Activated CD8-positive, alpha-beta T cell treated with anti-CD3 and anti-CD28 coated beads, Interleukin-2, amount 10 ng/mL, durations not matched to agents 7 days and 5 days (primary cell): ENCODE data around the gene DPY30. TPM values are rescaled to one million over a fixed set of nuclear protein-coding genes. Genes with fewer than 3 reads are reported as not detected.
A peak's percentile ranks its signal among the peaks of the same experiment; 100 is the strongest.

Experiments
- ATAC-seq: fragments of 150-1000 bp; cut with Tn5 transposase; one replicate; pipeline ENCODE4 v1.10.0; 2021; ENCODE audit warnings: moderate library complexity
- CTCF ChIA-PET: fragments of 350-600 bp; sonication (Branson Sonifier 250); formaldehyde crosslinking; loops from one replicate; lab custom pipeline; 2021; ENCODE audit warnings: antibody characterized with exemption; lab: Charles Lee
- POLR2A ChIA-PET: fragments of 350-600 bp; sonication (Branson Sonifier 250); formaldehyde crosslinking; loops from one replicate; lab custom pipeline; 2021; ENCODE audit warnings: antibody characterized with exemption; lab: Charles Lee
- DNase-seq: peaks from one replicate; pipeline ENCODE4 v3.0.0-alpha.2; 2020
- H3K27ac Mint-ChIP-seq: one replicate; pipeline ENCODE4 v1.8.0; 2021; ENCODE audit warnings: mild to moderate bottlenecking, mixed read lengths
- H3K27me3 Mint-ChIP-seq: one replicate; pipeline ENCODE4 v1.8.0; 2021; ENCODE audit warnings: low read depth, mixed read lengths
- H3K36me3 Mint-ChIP-seq: one replicate; pipeline ENCODE4 v1.8.0; 2021; ENCODE audit warnings: low read depth, mixed read lengths
- H3K4me1 Mint-ChIP-seq: one replicate; pipeline ENCODE4 v1.8.0; 2021; ENCODE audit warnings: low read depth, mixed read lengths
- H3K4me3 Mint-ChIP-seq: one replicate; pipeline ENCODE4 v1.8.0; 2021; ENCODE audit warnings: mild to moderate bottlenecking, mixed read lengths
- H3K9me3 Mint-ChIP-seq: one replicate; pipeline ENCODE4 v1.8.0; 2022; ENCODE audit warnings: mixed read lengths; ENCODE audit not compliant: insufficient read depth
- total RNA-seq, 2 experiments: library from RNA; stranded (reverse); gene quantifications; one replicate each; pipeline ENCODE4 v1.2.3, GENCODE V29; 2021

The DPY30 gene
- total RNA-seq, 2 experiments from 2014 or later: 70.0 to 71.3 TPM

GRCh38 chr2:32008805-32009515 lies 30.6 kb downstream of the DPY30 start:
- peaks cover 28% of the 10 kb centered on the region for H3K36me3 Mint-ChIP-seq
- ChIA-PET POLR2A (interaction anchor here (0.7 to 1.8 kb wide), 7 partner anchors 10 to 290 kb away, joined by 3 to 12 read pairs (median 4); partner anchors contain the start of gene DPY30), CTCF (interaction anchor here (0.6 to 2.2 kb wide), 4 partner anchors 13 to 122 kb away, joined by 3 to 10 read pairs (median 6); partner anchors contain the start of gene DPY30)
- peaks cover 53% of the 10 kb centered on the region for H3K4me1 Mint-ChIP-seq
- H3K27me3 Mint-ChIP-seq: no peaks in the 10 kb centered on the region
- ATAC-seq (peak; percentile 1), DNase-seq (no peak)
- H3K9me3 Mint-ChIP-seq: no peaks in the 10 kb centered on the region
- peak overlapping the region; percentile 86 for H3K27ac Mint-ChIP-seq
- H3K4me3 Mint-ChIP-seq: peak overlapping the region; percentile 93

GRCh38 chr2:32007121-32007391 lies 32.5 kb downstream of the DPY30 start:
- no peaks in the 10 kb centered on the region for H3K27me3 Mint-ChIP-seq
- H3K9me3 Mint-ChIP-seq: no peaks in the 10 kb centered on the region
- H3K4me3 Mint-ChIP-seq: no peak overlapping the region
- peaks cover 54% of the 10 kb centered on the region for H3K4me1 Mint-ChIP-seq
- DNase-seq (no peak), ATAC-seq (no peak)
- ChIA-PET CTCF (interaction anchor here (1.5 kb wide), 1 partner anchor 26 kb away, joined by 3 read pairs; no protein-coding TSS in a partner anchor), POLR2A (no interaction called here)
- no peak overlapping the region for H3K27ac Mint-ChIP-seq
- H3K36me3 Mint-ChIP-seq: peaks cover 26% of the 10 kb centered on the region

DNA sequence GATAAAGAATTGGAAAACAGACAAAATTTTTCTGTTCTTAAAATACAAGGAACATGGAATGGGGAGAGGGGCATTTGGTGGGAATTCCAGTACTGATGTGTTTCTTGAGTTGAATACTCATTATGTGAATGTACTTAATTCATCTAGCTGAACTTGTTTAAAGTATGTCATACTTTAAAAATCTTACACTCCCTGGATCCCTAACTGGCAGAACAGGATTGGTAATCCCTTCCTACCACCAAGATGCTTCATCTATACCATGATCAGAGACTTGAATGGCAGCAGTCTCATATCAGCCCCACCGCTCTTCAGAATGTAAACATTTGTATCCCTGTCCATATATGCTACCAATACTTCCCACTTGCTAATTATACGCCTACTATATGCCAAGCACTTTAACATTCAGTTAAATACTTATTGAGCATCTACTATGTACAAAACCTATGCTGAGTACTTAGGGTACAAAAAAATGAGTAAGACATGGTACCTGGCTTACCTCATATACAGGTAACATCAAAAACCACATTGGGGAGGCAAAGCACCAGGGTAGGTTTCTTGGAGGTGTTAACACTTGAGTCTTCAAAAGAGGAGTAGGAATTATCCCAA lies 34.1 kb downstream of the DPY30 start:
- H3K4me1 Mint-ChIP-seq: peaks cover 44% of the 10 kb centered on the region
- H3K9me3 Mint-ChIP-seq: no peaks in the 10 kb centered on the region
- ChIA-PET CTCF (no interaction called here), POLR2A (no interaction called here)
- peaks cover 26% of the 10 kb centered on the region for H3K36me3 Mint-ChIP-seq
- no peaks in the 10 kb centered on the region for H3K27me3 Mint-ChIP-seq
- no peak for ATAC-seq
- H3K27ac Mint-ChIP-seq: no peak overlapping the region
- no peak for DNase-seq
- no peak overlapping the region for H3K4me3 Mint-ChIP-seq

DNA sequence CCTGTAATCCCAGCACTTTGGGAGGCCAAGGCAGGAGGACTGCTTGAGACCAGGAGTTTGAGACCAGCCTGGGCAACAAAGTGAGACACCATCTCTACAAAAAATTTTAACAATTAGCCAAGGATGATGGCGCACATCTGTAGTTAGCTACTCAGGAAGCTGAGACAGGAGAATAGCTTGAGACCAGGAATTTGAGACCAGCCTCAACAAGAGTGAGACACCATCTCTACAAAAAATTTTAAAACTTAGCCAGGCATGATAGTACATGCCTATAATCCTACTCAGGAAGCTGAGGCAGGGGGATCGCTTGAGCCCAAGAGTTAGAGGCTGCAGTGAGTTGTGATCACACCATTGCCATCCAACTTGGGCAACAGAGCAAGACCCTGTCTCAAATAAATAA lies 35.8 kb downstream of the DPY30 start:
- Mint-ChIP-seq H3K9me3 (no peaks in the 10 kb centered on the region), H3K27me3 (no peaks in the 10 kb centered on the region), H3K36me3 (peaks cover 24% of the 10 kb centered on the region), H3K4me1 (peaks cover 50% of the 10 kb centered on the region), H3K27ac (no peak overlapping the region), H3K4me3 (no peak overlapping the region)
- no peak for ATAC-seq
- ChIA-PET CTCF (interaction anchor here (1.2 kb wide), 1 partner anchor 32 kb away, joined by 3 read pairs; no protein-coding TSS in a partner anchor), POLR2A (no interaction called here)
- DNase-seq: no peak

GRCh38 chr2:32002406-32002805 lies 37.2 kb downstream of the DPY30 start:
- ChIA-PET POLR2A (no interaction called here), CTCF (no interaction called here)
- H3K9me3 Mint-ChIP-seq: no peaks in the 10 kb centered on the region
- DNase-seq (no peak), ATAC-seq (no peak)
- H3K27ac Mint-ChIP-seq: no peak overlapping the region
- peaks cover 22% of the 10 kb centered on the region for H3K36me3 Mint-ChIP-seq
- H3K4me1 Mint-ChIP-seq: peaks cover 48% of the 10 kb centered on the region
- no peak overlapping the region for H3K4me3 Mint-ChIP-seq
- H3K27me3 Mint-ChIP-seq: no peaks in the 10 kb centered on the region

DNA sequence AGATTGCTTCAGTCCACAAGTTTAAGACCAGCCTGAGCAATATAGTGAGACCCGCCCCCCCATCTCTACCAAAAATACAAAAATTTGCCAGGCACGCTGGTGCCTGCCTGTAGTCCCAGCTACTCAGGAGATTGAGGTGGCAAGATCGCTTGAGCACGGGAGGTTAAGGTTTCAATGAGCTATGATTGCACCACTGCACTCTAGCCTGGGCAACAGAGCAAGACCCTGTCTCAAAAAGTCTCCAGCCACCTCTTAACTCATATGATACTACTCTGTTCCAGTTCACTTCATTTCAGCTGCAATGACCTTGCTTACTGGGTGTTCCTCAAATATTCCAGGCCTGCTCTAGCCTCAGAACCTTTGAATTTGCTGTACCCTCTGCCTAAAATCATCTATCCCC lies 40.2 kb downstream of the DPY30 start:
- peaks cover 6% of the 10 kb centered on the region for H3K36me3 Mint-ChIP-seq
- ATAC-seq (no peak), DNase-seq (no peak)
- H3K27ac Mint-ChIP-seq: no peak overlapping the region
- ChIA-PET CTCF (no interaction called here), POLR2A (interaction anchor here (0.6 to 1.7 kb wide), 2 partner anchors 9 to 19 kb away, joined by 6 read pairs; no protein-coding TSS in a partner anchor)
- H3K27me3 Mint-ChIP-seq: no peaks in the 10 kb centered on the region
- no peaks in the 10 kb centered on the region for H3K9me3 Mint-ChIP-seq
- peaks cover 36% of the 10 kb centered on the region for H3K4me1 Mint-ChIP-seq
- no peak overlapping the region for H3K4me3 Mint-ChIP-seq

GRCh38 chr2:31998731-31999383 lies 40.7 kb downstream of the DPY30 start:
- no peaks in the 10 kb centered on the region for H3K9me3 Mint-ChIP-seq
- no peak for ATAC-seq
- no peak for DNase-seq
- H3K4me1 Mint-ChIP-seq: peaks cover 32% of the 10 kb centered on the region
- CTCF ChIA-PET: no interaction called here
- H3K36me3 Mint-ChIP-seq: peaks cover 3% of the 10 kb centered on the region
- POLR2A ChIA-PET: interaction anchor here (0.6 to 1.7 kb wide), 2 partner anchors 10 to 20 kb away, joined by 6 read pairs; no protein-coding TSS in a partner anchor
- H3K27me3 Mint-ChIP-seq: no peaks in the 10 kb centered on the region
- no peak overlapping the region for H3K4me3 Mint-ChIP-seq
- H3K27ac Mint-ChIP-seq: peak overlapping the region; percentile 5

DNA sequence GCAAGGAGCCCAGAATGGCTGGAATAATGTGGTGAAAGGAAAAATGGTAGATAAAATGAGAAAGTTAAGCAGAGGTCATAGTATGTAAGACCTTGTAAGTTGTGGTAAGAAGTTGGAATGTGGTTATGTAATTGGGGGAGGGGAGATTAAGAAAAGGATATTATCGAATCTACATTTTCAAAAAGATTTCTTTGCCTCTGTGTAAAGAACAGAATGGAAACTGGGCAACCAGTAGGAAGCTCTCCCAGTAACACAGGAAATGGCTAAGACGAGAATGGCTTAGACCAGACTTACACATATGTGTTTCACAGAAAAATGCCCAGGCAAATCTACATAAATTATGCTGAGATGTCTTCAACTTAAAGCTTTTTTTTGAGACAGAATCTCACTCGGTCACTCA lies 42.0 kb downstream of the DPY30 start:
- ChIA-PET CTCF (no interaction called here), POLR2A (no interaction called here)
- Mint-ChIP-seq H3K27ac (peak overlapping the region; percentile 3), H3K4me1 (peaks cover 39% of the 10 kb centered on the region), H3K4me3 (no peak overlapping the region), H3K36me3 (peaks cover 3% of the 10 kb centered on the region), H3K9me3 (no peaks in the 10 kb centered on the region), H3K27me3 (no peaks in the 10 kb centered on the region)
- ATAC-seq (peak; percentile 71), DNase-seq (no peak)

- H3K9me3 Mint-ChIP-seq: no peaks in the 10 kb centered on the region
- no peak overlapping the region for H3K4me3 Mint-ChIP-seq
- H3K27ac Mint-ChIP-seq: no peak overlapping the region
- no peaks in the 10 kb centered on the region for H3K27me3 Mint-ChIP-seq
- H3K36me3 Mint-ChIP-seq: peaks cover 7% of the 10 kb centered on the region
- peaks cover 44% of the 10 kb centered on the region for H3K4me1 Mint-ChIP-seq
- no peak for DNase-seq
- ATAC-seq: no peak
- POLR2A ChIA-PET: no interaction called here
- CTCF ChIA-PET: interaction anchor here (1.1 kb wide), 1 partner anchor 12 kb away, joined by 3 read pairs; no protein-coding TSS in a partner anchor
Observed at GRCh38 chr2:31996571-31997150, 42.9 kb downstream of the DPY30 start.

DNA sequence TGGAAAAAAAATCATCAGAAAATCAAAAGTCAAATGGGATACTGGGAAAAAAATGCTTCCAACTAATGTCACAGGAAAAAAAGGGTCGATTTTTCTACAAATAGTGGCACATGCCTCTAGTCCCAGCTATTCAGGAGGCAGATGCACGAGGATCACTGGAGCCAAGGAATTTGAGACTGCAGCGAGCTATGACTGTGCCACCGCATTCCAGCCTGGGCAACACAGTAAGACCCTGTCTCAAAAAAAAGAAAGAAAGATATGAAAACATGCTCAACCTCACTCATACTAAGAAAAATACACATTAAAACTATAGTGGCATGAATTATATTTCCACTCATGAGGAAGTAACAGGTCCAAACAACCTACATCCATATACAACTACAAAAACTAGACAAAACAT lies 46.7 kb downstream of the DPY30 start:
- H3K36me3 Mint-ChIP-seq: peaks cover 11% of the 10 kb centered on the region
- peaks cover 33% of the 10 kb centered on the region for H3K4me1 Mint-ChIP-seq
- H3K27ac Mint-ChIP-seq: no peak overlapping the region
- no peaks in the 10 kb centered on the region for H3K27me3 Mint-ChIP-seq
- POLR2A ChIA-PET: no interaction called here
- peaks cover 2% of the 10 kb centered on the region for H3K9me3 Mint-ChIP-seq
- ATAC-seq (no peak), DNase-seq (no peak)
- no peak overlapping the region for H3K4me3 Mint-ChIP-seq
- CTCF ChIA-PET: no interaction called here

GRCh38 chr2:31992025-31992579 lies 47.5 kb downstream of the DPY30 start:
- ATAC-seq: no peak
- Mint-ChIP-seq H3K4me3 (no peak overlapping the region), H3K9me3 (peaks cover 2% of the 10 kb centered on the region), H3K27me3 (no peaks in the 10 kb centered on the region), H3K36me3 (peaks cover 11% of the 10 kb centered on the region), H3K4me1 (peaks cover 27% of the 10 kb centered on the region), H3K27ac (no peak overlapping the region)
- DNase-seq: no peak
- POLR2A ChIA-PET: no interaction called here
- CTCF ChIA-PET: no interaction called here
